NCI-H2081 treated with DMSO at 0.1 percent for 48 hours (cell line): ENCODE measurements around the gene GASK1A.
"Not testable (repeated sequence)": the region's sequence is repeated elsewhere in the genome, so short reads cannot be mapped to it uniquely, and the experiment has no call there.

Experiments used
- DNase-seq: peaks from one replicate; lab custom pipeline; 2025; lab: John Stamatoyannopoulos, UW

GASK1A gene

GRCh38 chr3:43031889-43032545 lies 52.9 kb downstream of the GASK1A start:
- DNase-seq = no peak

GRCh38 chr3:43032646-43033628 lies 53.8 kb downstream of the GASK1A start:
- DNase-seq = no peak

- no peak for DNase-seq
Observed at GRCh38 chr3:43034200-43034599, 55.1 kb downstream of the GASK1A start.

- no peak for DNase-seq
Observed at GRCh38 chr3:43034911-43035310, 55.8 kb downstream of the GASK1A start.

GRCh38 chr3:43035801-43036365 lies 56.8 kb downstream of the GASK1A start:
- DNase-seq = no peak

- no peak for DNase-seq
Observed at GRCh38 chr3:43036621-43037423, 57.7 kb downstream of the GASK1A start.

GRCh38 chr3:43038010-43038409 lies 58.9 kb downstream of the GASK1A start:
- no peak for DNase-seq

GRCh38 chr3:43041517-43041916 lies 62.4 kb downstream of the GASK1A start:
- no peak for DNase-seq

GRCh38 chr3:43043071-43043766 lies 64.1 kb downstream of the GASK1A start:
- DNase-seq = no peak

- DNase-seq = no peak
Observed at GRCh38 chr3:43043793-43044192, 64.7 kb downstream of the GASK1A start.

GRCh38 chr3:43045079-43045478 lies 66.0 kb downstream of the GASK1A start:
- DNase-seq = not testable (repeated sequence)

GRCh38 chr3:43046583-43046982 lies 67.5 kb downstream of the GASK1A start:
- no peak for DNase-seq

- DNase-seq = no peak
Observed at GRCh38 chr3:43048470-43048869, 69.4 kb downstream of the GASK1A start.

GRCh38 chr3:43053291-43053690 lies 74.2 kb downstream of the GASK1A start:
- DNase-seq = no peak

- no peak for DNase-seq
Observed at GRCh38 chr3:43054754-43055153, 75.6 kb downstream of the GASK1A start.

- DNase-seq = no peak
Observed at GRCh38 chr3:43055393-43055792, 76.3 kb downstream of the GASK1A start.

GRCh38 chr3:43055806-43056770 lies 77.0 kb downstream of the GASK1A start:
- DNase-seq = no peak

- no peak for DNase-seq
Observed at GRCh38 chr3:43059456-43059855, 80.3 kb downstream of the GASK1A start.

GRCh38 chr3:43061101-43061895 lies 82.2 kb downstream of the GASK1A start:
- no peak for DNase-seq
